ENCODE results near the gene MPIG6B.

MPIG6B gene

GRCh38 chr6:31767096-31767645 is 44.0 kb downstream of the MPIG6B start:
- DNase-seq (ENCODE audit: low read depth), result no peak
- H3K4me3 ChIP-seq (ENCODE audit: low read depth, low read length), result no peak overlapping the region
- TF ChIP-seq MAX (IDR thresholded peaks at IDR 0.05; ENCODE audit: low read depth, low read length), result no peak
- TF ChIP-seq MYC (IDR thresholded peaks at IDR 0.05; ENCODE audit: low read depth, low read length), result no peak
- TF ChIP-seq CTCF (IDR thresholded peaks at IDR 0.05; ENCODE audit: low read depth, low read length), result no peak
- TF ChIP-seq POLR2A (IDR thresholded peaks at IDR 0.05; ENCODE audit: extremely low read depth, insufficient read length), result no peak

- no peak overlapping the region for H3K4me3 ChIP-seq (ENCODE audit: low read depth, low read length)
- no peak for TF ChIP-seq POLR2A (IDR thresholded peaks at IDR 0.05; ENCODE audit: extremely low read depth, insufficient read length)
- TF ChIP-seq MAX (IDR thresholded peaks at IDR 0.05; ENCODE audit: low read depth, low read length), result no peak
- no peak for TF ChIP-seq MYC (IDR thresholded peaks at IDR 0.05; ENCODE audit: low read depth, low read length)
- no peak for TF ChIP-seq CTCF (IDR thresholded peaks at IDR 0.05; ENCODE audit: low read depth, low read length)
- no peak for DNase-seq (ENCODE audit: low read depth)
Observed at GRCh38 chr6:31768363-31769257, 45.4 kb downstream of the MPIG6B start.

GRCh38 chr6:31769684-31770371 is 46.7 kb downstream of the MPIG6B start:
- no peak overlapping the region for H3K4me3 ChIP-seq (ENCODE audit: low read depth, low read length)
- DNase-seq (ENCODE audit: low read depth), result peak; percentile 83
- 0 out of 2 replicates have a peak, but pooled peaks have one; percentile 11 for TF ChIP-seq MYC (IDR thresholded peaks at IDR 0.05; ENCODE audit: low read depth, low read length)
- 0 out of 2 replicates have a peak, but pooled peaks have one; percentile 35 for TF ChIP-seq MAX (IDR thresholded peaks at IDR 0.05; ENCODE audit: low read depth, low read length)
- TF ChIP-seq POLR2A (IDR thresholded peaks at IDR 0.05; ENCODE audit: extremely low read depth, insufficient read length), result no peak
- peak; percentile 96 for TF ChIP-seq CTCF (IDR thresholded peaks at IDR 0.05; ENCODE audit: low read depth, low read length)

GRCh38 chr6:31770860-31771259 is 47.7 kb downstream of the MPIG6B start:
- H3K4me3 ChIP-seq (ENCODE audit: low read depth, low read length), result no peak overlapping the region
- TF ChIP-seq CTCF (IDR thresholded peaks at IDR 0.05; ENCODE audit: low read depth, low read length), result no peak
- DNase-seq (ENCODE audit: low read depth), result no peak

- no peak overlapping the region for H3K4me3 ChIP-seq (ENCODE audit: low read depth, low read length)
- no peak for TF ChIP-seq CTCF (IDR thresholded peaks at IDR 0.05; ENCODE audit: low read depth, low read length)
- no peak for TF ChIP-seq POLR2A (IDR thresholded peaks at IDR 0.05; ENCODE audit: extremely low read depth, insufficient read length)
- no peak for TF ChIP-seq MAX (IDR thresholded peaks at IDR 0.05; ENCODE audit: low read depth, low read length)
- TF ChIP-seq MYC (IDR thresholded peaks at IDR 0.05; ENCODE audit: low read depth, low read length), result no peak
- DNase-seq (ENCODE audit: low read depth), result no peak
Observed at GRCh38 chr6:31771992-31772358, 48.8 kb downstream of the MPIG6B start.

All from NB4 (cell line).